Nephron progenitor cell (in vitro differentiated cells): ENCODE data around the gene STAC.

Source experiments
- DNase-seq: peaks from one replicate; pipeline ENCODE4 v3.0.0; 2021
- H3K27ac Mint-ChIP-seq: 2 replicates; pipeline ENCODE4 v1.8.0; 2021; ENCODE audit warnings: mild to moderate bottlenecking, moderate library complexity, mixed read lengths
- H3K27me3 Mint-ChIP-seq: 2 replicates; pipeline ENCODE4 v1.8.0; 2021; ENCODE audit warnings: mild to moderate bottlenecking, low read depth, mixed read lengths; ENCODE audit not compliant: poor library complexity
- H3K36me3 Mint-ChIP-seq: 2 replicates; pipeline ENCODE4 v1.8.0; 2021; ENCODE audit warnings: low read depth, mixed read lengths
- H3K4me1 Mint-ChIP-seq: 2 replicates; pipeline ENCODE4 v1.8.0; 2021; ENCODE audit warnings: mixed read lengths
- H3K4me3 Mint-ChIP-seq: 2 replicates; pipeline ENCODE4 v1.8.0; 2021; ENCODE audit warnings: mild to moderate bottlenecking, moderate library complexity, mixed read lengths
- H3K9me3 Mint-ChIP-seq: 2 replicates; pipeline ENCODE4 v1.8.0; 2021; ENCODE audit warnings: mild to moderate bottlenecking, moderate library complexity, mixed read lengths
- CTCF ChIP-seq: fragments of 200-600 bp; sonication (generic); IDR thresholded peaks from 2 replicates; pipeline ENCODE4 v1.5.0; 2021; ENCODE audit warnings: antibody characterized with exemption

The STAC gene

GRCh38 chr3:36475558-36475957 is 95.3 kb downstream of the STAC start:
- DNase-seq, result no peak
- Mint-ChIP-seq H3K27ac (no peak overlapping the region), H3K36me3 (no peaks in the 10 kb centered on the region), H3K4me1 (no peaks in the 10 kb centered on the region), H3K27me3 (no peaks in the 10 kb centered on the region), H3K4me3 (no peak overlapping the region), H3K9me3 (peaks cover 14% of the 10 kb centered on the region)
- no peak for TF ChIP-seq CTCF

- no peak for DNase-seq
- TF ChIP-seq CTCF, result no peak
- Mint-ChIP-seq H3K4me3 (no peak overlapping the region), H3K36me3 (no peaks in the 10 kb centered on the region), H3K27me3 (no peaks in the 10 kb centered on the region), H3K9me3 (peaks cover 14% of the 10 kb centered on the region), H3K4me1 (no peaks in the 10 kb centered on the region), H3K27ac (peak overlapping the region; percentile 8)
These were observed 96.1 kb downstream of the STAC start for GRCh38 chr3:36476286-36476942.

GRCh38 chr3:36477655-36478054 is 97.4 kb downstream of the STAC start:
- Mint-ChIP-seq H3K4me1 (no peaks in the 10 kb centered on the region), H3K27ac (no peak overlapping the region), H3K36me3 (no peaks in the 10 kb centered on the region), H3K9me3 (peaks cover 7% of the 10 kb centered on the region), H3K4me3 (no peak overlapping the region), H3K27me3 (peaks cover 2% of the 10 kb centered on the region)
- no peak for TF ChIP-seq CTCF
- DNase-seq, result no peak

GRCh38 chr3:36480911-36481648 is 100.8 kb downstream of the STAC start:
- TF ChIP-seq CTCF, result no peak
- Mint-ChIP-seq H3K9me3 (peaks cover 7% of the 10 kb centered on the region), H3K36me3 (no peaks in the 10 kb centered on the region), H3K4me3 (no peak overlapping the region), H3K4me1 (no peaks in the 10 kb centered on the region), H3K27ac (no peak overlapping the region), H3K27me3 (peaks cover 3% of the 10 kb centered on the region)
- no peak for DNase-seq

GRCh38 chr3:36482256-36482655 is 102.0 kb downstream of the STAC start:
- Mint-ChIP-seq H3K36me3 (no peaks in the 10 kb centered on the region), H3K27ac (no peak overlapping the region)

More at GRCh38 chr3:36482256-36482655, 102.0 kb downstream of the STAC start:
- Mint-ChIP-seq H3K9me3 (peaks cover 7% of the 10 kb centered on the region), H3K4me1 (no peaks in the 10 kb centered on the region), H3K27me3 (peaks cover 5% of the 10 kb centered on the region), H3K4me3 (no peak overlapping the region)
- TF ChIP-seq CTCF, result no peak
- no peak for DNase-seq
